GM23248 (cell line): ENCODE data around the gene HDAC10. TPM values are rescaled to one million over a fixed set of nuclear protein-coding genes. Genes with fewer than 3 reads are reported as not detected.
A peak's percentile ranks its signal among the peaks of the same experiment; 100 is the strongest.

ENCODE experiments used
- DNase-seq: peaks from one replicate; pipeline ENCODE4 v3.0.0-alpha.2; 2015
- H2AFZ ChIP-seq: fragments of 200-600 bp; sonication (generic); 2 replicates; pipeline ENCODE4 v1.6.1; 2016; ENCODE audit warnings: antibody characterized with exemption
- H3F3A ChIP-seq: fragments of 200-600 bp; sonication (generic); 2 replicates; pipeline ENCODE4 v1.6.1; 2016; ENCODE audit warnings: mild to moderate bottlenecking, antibody characterized with exemption, mixed run types; ENCODE audit not compliant: insufficient read depth
- H3K27ac ChIP-seq: fragments of 200-600 bp; sonication (generic); 2 replicates; pipeline ENCODE4 v1.5.1; 2016; ENCODE audit warnings: mild to moderate bottlenecking
- H3K27me3 ChIP-seq: fragments of 200-600 bp; sonication (generic); replicated peaks from 2 replicates; pipeline ENCODE4 v1.6.1; 2016; ENCODE audit warnings: mild to moderate bottlenecking; ENCODE audit not compliant: insufficient read depth
- H3K36me3 ChIP-seq: fragments of 200-600 bp; sonication (generic); 2 replicates; pipeline ENCODE4 v1.6.1; 2016; ENCODE audit warnings: low read depth, mild to moderate bottlenecking
- H3K4me1 ChIP-seq: fragments of 200-600 bp; sonication (generic); 2 replicates; pipeline ENCODE4 v1.6.1; 2016; ENCODE audit warnings: mild to moderate bottlenecking; ENCODE audit not compliant: insufficient read depth
- H3K4me2 ChIP-seq: fragments of 200-600 bp; sonication (generic); one replicate; pipeline ENCODE4 v1.6.1; 2016; ENCODE audit warnings: mild to moderate bottlenecking; ENCODE audit not compliant: unreplicated experiment
- H3K4me3 ChIP-seq: fragments of 200-600 bp; sonication (generic); 2 replicates; pipeline ENCODE4 v1.5.1; 2016; ENCODE audit warnings: mild to moderate bottlenecking
- H3K79me2 ChIP-seq: fragments of 200-600 bp; sonication (generic); 2 replicates; pipeline ENCODE4 v1.6.1; 2016; ENCODE audit warnings: mild to moderate bottlenecking; ENCODE audit not compliant: insufficient read depth
- H3K9ac ChIP-seq: fragments of 200-600 bp; sonication (generic); 2 replicates; pipeline ENCODE4 v1.6.1; 2016; ENCODE audit warnings: mild to moderate bottlenecking
- H3K9me2 ChIP-seq: fragments of 200-600 bp; sonication (generic); 2 replicates; pipeline ENCODE4 v1.6.1; 2016; ENCODE audit warnings: mixed run types, mild to moderate bottlenecking, moderate library complexity; ENCODE audit not compliant: insufficient read depth
- H3K9me3 ChIP-seq: fragments of 200-600 bp; sonication (generic); one replicate; pipeline ENCODE4 v1.6.1; 2017; ENCODE audit warnings: low read depth
- H4K20me1 ChIP-seq: fragments of 200-600 bp; sonication (generic); 2 replicates; pipeline ENCODE4 v1.6.0; 2016; ENCODE audit not compliant: insufficient read depth
- EZH2 ChIP-seq: fragments of 200-600 bp; sonication (generic); IDR thresholded peaks from 2 replicates; pipeline ENCODE4 v1.6.1; 2018; ENCODE audit warnings: antibody characterized with exemption, mild to moderate bottlenecking; ENCODE audit not compliant: insufficient read depth, poor library complexity, severe bottlenecking
- EZH2phosphoT487 ChIP-seq: fragments of 200-600 bp; sonication (generic); IDR thresholded peaks from 2 replicates; pipeline ENCODE4 v1.6.1; 2018; ENCODE audit warnings: antibody characterized with exemption, moderate library complexity, mild to moderate bottlenecking, low read depth; ENCODE audit not compliant: insufficient read depth
- WGBS, 2 experiments: methylation state at CpG; one replicate each; pipeline ENCODE4 v1.1.6; 2015 to 2017; ENCODE audit warnings: low lambda C conversion rate in 2 of 2, low coverage in 1 of 2; ENCODE audit errors: missing lambda C conversion rate in 2 of 2; 5-methylcytosine and 5-hydroxymethylcytosine counted together
- in situ Hi-C: fragments of 300-500 bp; cut with MboI; formaldehyde crosslinking; loops from 2 replicates; pipeline ENCODE4 v1.15.0; 2020
- polyA plus RNA-seq: library from polyadenylated mRNA; unstranded; fragments of >200 nt; fragmentation: Nextera tagmentation; extraction: Ambion mirVana; gene quantifications from 2 replicates; pipeline ENCODE4 v1.2.1, GENCODE V29; 2016
- total RNA-seq: library from RNA; depleted of rRNA; stranded (reverse); fragments of >200 nt; shearing (Covaris generic); gene quantifications from 2 replicates; pipeline ENCODE4 v1.2.3, GENCODE V29; 2014

HDAC10 gene
- total and polyA plus RNA-seq, 2 experiments from 2014 or later, result 6.6 to 16.8 TPM

GRCh38 chr22:50298937-50299784, 48.1 kb upstream of the HDAC10 start:
- Histone ChIP-seq H3K4me3 (peak overlapping the region; percentile 60), H3K27ac (peak overlapping the region; percentile 58), H3K4me2 (peak overlapping the region; percentile 51), H3K36me3 (no peaks in the 10 kb centered on the region), H3K9me2 (no peaks in the 10 kb centered on the region), H3K27me3 (no peaks in the 10 kb centered on the region), H3K79me2 (peaks cover 99% of the 10 kb centered on the region), H3F3A (peaks cover 9% of the 10 kb centered on the region), H2AFZ (no peak overlapping the region), H3K4me1 (peaks cover 32% of the 10 kb centered on the region), H4K20me1 (no peaks in the 10 kb centered on the region; the same call in 1 of the 2 replicates), H3K9ac (peak overlapping the region; percentile 62), H3K9me3 (no peaks in the 10 kb centered on the region)
- in situ Hi-C loops, result no loop called here
- DNase-seq, result peak; percentile 68
- TF ChIP-seq EZH2 (no peak), EZH2phosphoT487 (no peak)
- 28 to 29% methylated on average over 25 to 59 of the region's 59 CpGs for WGBS, 2 experiments

GRCh38 chr22:50298266-50298637, 47.2 kb upstream of the HDAC10 start:
- Histone ChIP-seq H3K9me2 (no peaks in the 10 kb centered on the region), H3K4me2 (no peak overlapping the region), H2AFZ (no peak overlapping the region), H3K4me3 (no peak overlapping the region), H3K9me3 (no peaks in the 10 kb centered on the region), H3K79me2 (peaks cover 98% of the 10 kb centered on the region), H3K27ac (no peak overlapping the region), H3K4me1 (peaks cover 30% of the 10 kb centered on the region), H3K36me3 (no peaks in the 10 kb centered on the region), H3K27me3 (no peaks in the 10 kb centered on the region), H3K9ac (0 out of 2 replicates have a peak overlapping the region, but pooled peaks have one; percentile 47), H4K20me1 (no peaks in the 10 kb centered on the region; the same call in 1 of the 2 replicates), H3F3A (peaks cover 9% of the 10 kb centered on the region)
- in situ Hi-C loops, result no loop called here
- TF ChIP-seq EZH2 (no peak), EZH2phosphoT487 (no peak)
- 78 to 88% methylated on average over 4 of the region's 4 CpGs for WGBS, 2 experiments
- no peak for DNase-seq

GRCh38 chr22:50297510-50298265, 46.6 kb upstream of the HDAC10 start:
- no peaks in the 10 kb centered on the region for H3K27me3 ChIP-seq
- in situ Hi-C loops, result no loop called here
- 92 to 95% methylated on average over 16 to 20 of the region's 20 CpGs for WGBS, 2 experiments
- no peak overlapping the region for H3K9ac ChIP-seq
- no peak overlapping the region for H3K27ac ChIP-seq
- no peaks in the 10 kb centered on the region for H3K9me3 ChIP-seq
- no peaks in the 10 kb centered on the region for H3K36me3 ChIP-seq
- no peak overlapping the region for H2AFZ ChIP-seq
- peaks cover 98% of the 10 kb centered on the region for H3K79me2 ChIP-seq
- H3K4me3 ChIP-seq, result no peak overlapping the region
- TF ChIP-seq EZH2phosphoT487 (no peak), EZH2 (no peak)
- no peak overlapping the region for H3K4me2 ChIP-seq
- no peaks in the 10 kb centered on the region; the same call in 1 of the 2 replicates for H4K20me1 ChIP-seq
- H3K4me1 ChIP-seq, result peaks cover 29% of the 10 kb centered on the region
- DNase-seq, result no peak
- peaks cover 9% of the 10 kb centered on the region; the same call in 1 of the 2 replicates for H3F3A ChIP-seq
- H3K9me2 ChIP-seq, result no peaks in the 10 kb centered on the region

GRCh38 chr22:50296658-50297490, 45.8 kb upstream of the HDAC10 start:
- H3K9me2 ChIP-seq, result no peaks in the 10 kb centered on the region
- H3K27ac ChIP-seq, result no peak overlapping the region
- H3K36me3 ChIP-seq, result no peaks in the 10 kb centered on the region
- H3K4me3 ChIP-seq, result no peak overlapping the region
- no peaks in the 10 kb centered on the region for H3K27me3 ChIP-seq
- H2AFZ ChIP-seq, result no peak overlapping the region
- no peak overlapping the region for H3K9ac ChIP-seq
- 82 to 84% methylated on average over 25 to 27 of the region's 29 CpGs for WGBS, 2 experiments
- H3K4me1 ChIP-seq, result peaks cover 26% of the 10 kb centered on the region
- DNase-seq, result no peak
- no peak overlapping the region for H3K4me2 ChIP-seq
- peaks cover 98% of the 10 kb centered on the region for H3K79me2 ChIP-seq
- H4K20me1 ChIP-seq, result no peaks in the 10 kb centered on the region; the same call in 1 of the 2 replicates
- H3K9me3 ChIP-seq, result no peaks in the 10 kb centered on the region
- TF ChIP-seq EZH2phosphoT487, result no peak
- in situ Hi-C loops, result no loop called here
- H3F3A ChIP-seq, result peaks cover 9% of the 10 kb centered on the region; the same call in 1 of the 2 replicates
